Kidney glomerular epithelial cell (primary cell): ENCODE data around the gene UBE2G1.
A peak's percentile ranks its signal among the peaks of the same experiment; 100 is the strongest.
"Not testable (repeated sequence)": the region's sequence is repeated elsewhere in the genome, so short reads cannot be mapped to it uniquely, and the experiment has no call there.

Experiments used
- DNase-seq: peaks from one replicate; lab custom pipeline; 2025; lab: John Stamatoyannopoulos, UW

UBE2G1 gene

GRCh38 chr17:4375039-4375748, 8.7 kb upstream of the UBE2G1 start:
- peak; percentile 11 for DNase-seq

- DNase-seq, result no peak
Measured at GRCh38 chr17:4369557-4370230, 3.2 kb upstream of the UBE2G1 start.

- no peak for DNase-seq
Measured at GRCh38 chr17:4368341-4368740, 1.9 kb upstream of the UBE2G1 start.

- DNase-seq, result not testable (repeated sequence)
Measured at GRCh38 chr17:4367177-4367576, 702 bp upstream of the UBE2G1 start.

GRCh38 chr17:4365628-4366326, 698 bp downstream of the UBE2G1 start:
- DNase-seq, result no peak

- DNase-seq, result peak; percentile 91
Measured at GRCh38 chr17:4365103-4365627, 1.3 kb downstream of the UBE2G1 start.

- no peak for DNase-seq
Measured at GRCh38 chr17:4364622-4365041, 1.8 kb downstream of the UBE2G1 start.

GRCh38 chr17:4362141-4362540, 4.3 kb downstream of the UBE2G1 start:
- DNase-seq, result no peak

- DNase-seq, result no peak
Measured at GRCh38 chr17:4358154-4358553, 8.3 kb downstream of the UBE2G1 start.

GRCh38 chr17:4357671-4358070, 8.8 kb downstream of the UBE2G1 start:
- DNase-seq, result no peak

GRCh38 chr17:4357030-4357628, 9.3 kb downstream of the UBE2G1 start:
- no peak for DNase-seq

- DNase-seq, result no peak
Measured at GRCh38 chr17:4354862-4355514, 11.5 kb downstream of the UBE2G1 start.

- DNase-seq, result no peak
Measured at GRCh38 chr17:4354206-4354605, 12.3 kb downstream of the UBE2G1 start.

GRCh38 chr17:4350214-4350613, 16.3 kb downstream of the UBE2G1 start:
- DNase-seq, result not testable (repeated sequence)

GRCh38 chr17:4345581-4346252, 20.8 kb downstream of the UBE2G1 start:
- no peak for DNase-seq

- no peak for DNase-seq
Measured at GRCh38 chr17:4344926-4345325, 21.5 kb downstream of the UBE2G1 start.

- DNase-seq, result no peak
Measured at GRCh38 chr17:4342535-4342934, 23.9 kb downstream of the UBE2G1 start.

- no peak for DNase-seq
Measured at GRCh38 chr17:4341616-4341977, 24.9 kb downstream of the UBE2G1 start.

GRCh38 chr17:4340914-4341615, 25.4 kb downstream of the UBE2G1 start:
- DNase-seq, result peak; percentile 60

GRCh38 chr17:4334776-4335584, 31.5 kb downstream of the UBE2G1 start:
- DNase-seq, result no peak
